NOMO-1 (cell line): ENCODE measurements around the gene ALG5.
A peak's percentile ranks its signal among the peaks of the same experiment; 100 is the strongest.

Experiments used
- DNase-seq, 2 experiments: peaks; one replicate each; lab custom pipeline; 2025; ENCODE audit not compliant: unreplicated experiment in 2 of 2; lab: John Stamatoyannopoulos, UW

Gene ALG5, protein sequence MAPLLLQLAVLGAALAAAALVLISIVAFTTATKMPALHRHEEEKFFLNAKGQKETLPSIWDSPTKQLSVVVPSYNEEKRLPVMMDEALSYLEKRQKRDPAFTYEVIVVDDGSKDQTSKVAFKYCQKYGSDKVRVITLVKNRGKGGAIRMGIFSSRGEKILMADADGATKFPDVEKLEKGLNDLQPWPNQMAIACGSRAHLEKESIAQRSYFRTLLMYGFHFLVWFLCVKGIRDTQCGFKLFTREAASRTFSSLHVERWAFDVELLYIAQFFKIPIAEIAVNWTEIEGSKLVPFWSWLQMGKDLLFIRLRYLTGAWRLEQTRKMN

DNA sequence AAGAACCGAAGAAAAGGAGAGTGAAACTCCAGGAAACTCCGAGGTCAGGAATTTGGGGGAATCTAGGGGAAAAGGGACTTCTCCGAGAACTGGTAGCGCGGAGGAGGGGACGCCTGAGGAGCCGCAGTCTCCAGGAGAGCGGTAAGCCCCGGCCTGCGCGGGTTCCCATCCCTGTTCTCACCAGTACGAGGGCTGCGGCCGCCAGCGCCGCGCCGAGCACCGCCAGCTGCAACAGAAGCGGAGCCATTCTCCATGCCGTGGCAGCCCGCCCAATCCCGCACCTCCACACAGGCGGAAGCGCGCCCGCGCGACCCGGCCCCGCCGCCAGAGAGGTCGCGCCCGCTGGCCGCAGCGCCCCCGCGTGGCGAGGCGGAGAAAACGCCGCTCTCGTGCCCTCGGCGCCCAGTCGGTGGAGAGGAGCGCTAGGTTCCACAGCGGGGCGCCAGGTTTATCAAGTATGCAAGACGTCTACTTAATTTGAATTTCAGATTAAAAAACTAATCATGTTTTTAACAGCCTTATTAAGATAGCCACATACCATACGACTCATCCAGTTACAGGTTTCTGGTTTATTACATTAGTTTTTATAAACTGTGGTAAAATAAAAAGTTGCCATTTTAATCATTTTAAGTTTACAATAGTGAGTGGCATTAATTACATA lies at the start of gene ALG5:
Gene ALG5 (minus strand): TSS at position 287 of the 661 bp plus-strand sequence. CDS start 40 bp downstream, at position 247.
- peak; percentile 78 to 91 for DNase-seq

DNA sequence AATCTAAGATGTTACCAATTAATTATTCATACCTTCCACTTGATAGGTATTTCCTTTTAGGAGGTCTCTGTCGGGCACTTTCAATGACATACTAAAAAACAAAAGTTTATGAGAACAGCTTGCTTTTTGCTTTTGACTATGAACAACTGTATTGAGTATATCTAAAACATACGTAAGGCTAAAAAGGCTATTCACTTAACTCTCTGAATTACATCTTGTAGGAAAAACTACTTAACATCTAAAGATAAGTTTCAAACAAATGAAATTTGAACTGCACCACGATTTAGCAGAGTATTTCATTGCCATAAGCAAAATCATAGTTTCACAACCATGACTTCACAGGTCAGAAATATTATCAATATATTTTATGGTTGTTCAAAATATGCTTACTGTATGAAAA lies 48.7 kb upstream of the ALG5 start:
- DNase-seq: no peak

DNA sequence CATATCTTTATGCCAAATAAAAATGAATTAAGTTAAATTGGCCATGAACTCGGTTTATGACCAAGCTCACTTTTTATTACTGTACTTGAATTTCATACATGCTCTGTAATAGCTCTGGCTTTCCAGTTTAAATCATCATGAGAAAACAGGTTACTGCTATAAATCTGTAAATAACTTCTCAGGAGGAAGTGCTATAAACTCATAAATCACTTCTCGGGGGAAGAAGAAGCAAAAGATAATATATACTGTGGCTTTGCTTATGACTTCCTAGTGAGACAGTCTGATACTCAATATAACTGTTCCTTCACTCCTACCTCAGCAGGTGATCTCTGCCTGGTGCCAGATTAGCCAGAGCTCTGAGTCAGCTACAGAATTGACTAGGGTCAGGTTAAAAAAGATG lies 47.9 kb upstream of the ALG5 start:
- DNase-seq: no peak

DNA sequence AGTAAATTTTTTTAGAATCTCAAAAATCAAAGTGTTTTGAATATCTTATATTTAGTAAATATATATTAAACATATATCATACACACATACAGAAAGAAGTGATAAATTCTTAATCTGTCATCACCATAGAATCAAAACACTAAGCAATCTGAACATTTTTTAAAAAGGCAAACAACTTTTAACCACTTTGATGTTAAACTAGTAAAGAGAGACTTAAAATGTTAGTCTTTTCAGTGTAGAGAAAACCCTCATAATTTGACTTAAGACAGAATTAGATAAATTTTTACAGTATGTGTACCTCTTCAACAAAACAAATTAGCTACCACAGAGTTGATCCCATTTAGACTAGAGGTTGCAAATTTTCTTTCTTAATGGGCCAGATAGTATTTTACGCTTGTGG lies 46.9 kb upstream of the ALG5 start:
- no peak for DNase-seq

DNA sequence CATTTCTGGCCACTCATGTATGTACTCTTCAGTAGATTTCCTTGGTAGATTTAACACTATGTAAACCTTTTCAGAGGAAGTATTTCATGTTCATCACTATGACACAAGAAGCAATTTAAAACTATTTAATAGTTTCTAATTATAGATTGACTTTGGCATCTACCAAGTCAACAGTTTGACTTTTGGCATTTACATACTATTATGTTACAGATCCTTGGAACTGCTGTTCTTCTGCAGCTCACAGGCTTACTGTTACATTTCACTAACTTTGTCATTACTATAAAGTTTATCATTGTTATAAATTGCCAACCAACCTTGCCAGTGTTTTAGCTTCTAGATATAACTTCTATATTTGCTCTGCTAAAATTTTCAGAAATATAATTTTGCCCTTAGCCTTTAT lies 41.6 kb upstream of the ALG5 start:
- DNase-seq: no peak

DNA sequence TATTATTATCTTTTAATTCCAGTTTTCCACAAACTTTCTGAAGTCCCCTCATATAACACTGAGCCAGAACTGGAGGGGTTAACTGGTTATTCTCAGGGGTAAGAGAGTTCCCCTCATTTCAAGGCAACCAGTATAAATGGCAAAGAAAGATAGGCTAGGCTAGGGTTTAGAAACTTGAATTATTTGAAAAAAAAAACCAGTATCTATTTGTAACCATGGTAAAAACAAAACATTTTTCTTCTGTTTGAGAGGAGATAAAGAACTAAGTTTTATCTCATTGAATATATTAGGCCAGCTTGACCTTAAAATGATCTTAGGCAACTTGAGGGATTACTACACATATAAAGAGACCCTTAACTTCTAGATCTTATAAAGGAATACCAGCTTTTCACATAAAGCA lies 40.8 kb upstream of the ALG5 start:
- peak in 1 of 2 experiments; percentile 2 for DNase-seq

DNA sequence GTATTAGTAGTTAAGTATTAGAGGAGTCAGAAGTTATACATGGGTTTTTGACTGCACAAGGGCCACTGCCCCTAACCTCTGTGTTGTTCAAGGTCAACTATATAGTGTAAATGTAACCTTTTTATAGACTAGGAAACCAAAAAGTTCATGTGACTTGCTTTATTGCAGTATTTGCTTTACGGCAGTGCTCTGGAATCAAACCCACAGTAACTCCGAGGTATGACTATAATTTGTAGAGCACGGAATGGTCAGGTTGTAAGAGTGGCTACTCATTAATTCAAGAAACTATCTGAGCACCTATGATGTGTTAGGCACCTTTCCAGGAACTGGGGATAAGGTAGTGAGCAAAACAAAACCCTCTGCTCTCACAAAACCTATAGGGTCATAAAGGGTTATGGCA lies 38.1 kb upstream of the ALG5 start:
- DNase-seq: no peak

DNA sequence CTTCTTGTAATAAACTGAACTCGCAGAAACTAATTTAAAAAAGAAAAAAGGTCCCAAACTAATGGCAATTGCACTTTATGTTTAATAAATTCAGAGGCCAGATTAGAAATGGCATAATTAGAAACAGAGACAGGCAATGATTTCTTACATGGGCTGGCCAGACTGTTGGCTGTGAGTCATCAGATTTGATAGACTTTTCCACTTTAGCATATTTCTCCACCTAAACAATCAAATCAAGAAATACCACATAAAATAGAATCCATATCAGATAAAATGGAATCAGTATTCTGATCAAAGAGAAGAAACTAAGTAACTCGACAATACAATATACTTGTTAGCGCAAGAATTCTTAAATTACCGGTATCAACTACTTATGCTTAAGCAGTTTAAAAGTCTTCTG lies 30.5 kb upstream of the ALG5 start:
- no peak for DNase-seq

DNA sequence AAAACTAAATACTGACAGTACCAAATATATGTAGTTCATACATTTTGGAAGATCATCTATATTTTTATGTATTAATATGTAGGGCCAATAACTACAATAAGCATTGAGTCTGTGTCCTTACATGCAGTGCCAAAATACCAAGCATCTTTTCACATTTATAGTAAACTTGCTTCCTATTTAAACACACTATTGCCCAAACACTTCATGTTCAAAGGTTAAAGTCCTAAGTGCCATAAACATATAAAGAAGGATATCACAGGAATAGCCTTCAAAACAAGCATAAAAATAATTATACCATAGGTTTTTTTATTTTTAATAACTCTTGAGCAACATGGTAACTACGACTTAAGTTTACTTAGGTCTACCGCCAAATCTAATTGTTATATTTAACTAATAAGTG lies 28.5 kb upstream of the ALG5 start:
- DNase-seq: no peak

DNA sequence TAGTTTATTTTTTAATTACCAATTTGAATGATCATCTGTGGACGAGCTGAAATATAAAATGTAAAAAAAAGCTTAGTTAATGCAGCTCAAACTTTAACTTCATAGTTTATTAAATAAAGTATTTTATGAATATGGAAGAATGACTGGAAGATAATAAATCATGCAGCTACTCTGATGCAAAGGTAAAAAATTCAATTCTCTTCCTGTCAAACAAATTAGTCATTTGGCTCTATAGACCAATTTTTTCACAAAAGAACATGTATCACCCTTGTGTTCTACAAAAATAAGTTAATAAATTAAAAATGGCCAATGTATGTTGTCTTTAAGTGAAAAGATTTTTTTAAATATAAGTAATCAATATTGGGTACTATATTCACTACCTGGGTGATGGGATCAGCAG lies 27.6 kb upstream of the ALG5 start:
- DNase-seq: no peak

DNA sequence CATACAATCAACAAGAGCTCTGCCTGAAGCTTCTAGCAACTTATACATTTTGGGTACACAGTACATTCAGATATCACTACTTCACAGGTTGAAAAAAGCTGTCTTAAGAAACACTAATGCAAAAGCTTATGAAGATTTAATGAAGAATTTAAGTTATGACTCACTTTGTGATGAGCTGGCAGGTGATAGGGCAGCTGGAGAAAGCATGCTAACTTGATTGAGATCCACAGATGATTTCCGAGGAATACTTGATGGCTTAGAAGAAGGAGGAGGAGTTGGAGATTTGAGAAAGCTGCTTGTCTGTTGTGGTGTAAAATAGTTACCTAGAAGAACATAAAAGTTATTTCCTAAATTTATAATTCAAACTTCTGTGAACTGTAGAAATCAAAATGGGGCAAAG lies 24.7 kb upstream of the ALG5 start:
- DNase-seq: no peak

DNA sequence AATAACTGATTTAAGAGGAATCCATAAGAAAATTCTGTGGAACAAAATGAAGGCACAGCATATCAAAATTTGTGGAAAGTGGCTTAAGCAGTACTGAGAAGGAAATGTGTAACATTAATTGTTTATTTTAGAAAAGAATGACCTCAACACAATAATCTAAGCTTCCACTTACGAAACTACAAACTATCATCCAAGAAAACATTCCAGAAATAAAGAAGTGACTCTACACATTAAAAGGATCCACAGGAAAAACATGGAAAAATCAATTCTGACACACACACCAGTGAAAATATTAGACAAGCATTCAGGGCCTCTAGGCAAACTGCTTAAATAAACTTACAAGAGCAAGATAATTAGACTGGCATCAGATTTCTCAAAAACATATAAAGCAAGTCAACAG lies 15.5 kb upstream of the ALG5 start:
- DNase-seq: no peak

DNA sequence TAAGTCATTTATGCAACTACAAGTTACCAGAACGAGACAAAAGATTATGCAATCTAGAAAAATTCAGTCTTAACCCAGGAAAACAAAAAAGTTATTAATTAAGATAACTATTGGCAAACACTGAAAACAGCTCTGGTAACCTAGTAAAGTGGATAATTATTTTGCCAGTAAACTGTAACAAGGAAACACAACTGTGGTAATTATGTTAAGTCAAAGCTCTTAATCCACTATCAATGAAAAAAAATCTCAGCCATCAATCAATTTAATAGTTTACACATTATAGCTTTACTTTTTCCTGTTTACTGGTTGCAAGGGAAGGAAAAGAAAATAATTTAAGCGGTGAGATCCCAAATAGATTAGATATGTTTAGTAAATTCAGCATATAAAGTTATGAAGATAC lies 12.6 kb upstream of the ALG5 start:
- DNase-seq: no peak

DNA sequence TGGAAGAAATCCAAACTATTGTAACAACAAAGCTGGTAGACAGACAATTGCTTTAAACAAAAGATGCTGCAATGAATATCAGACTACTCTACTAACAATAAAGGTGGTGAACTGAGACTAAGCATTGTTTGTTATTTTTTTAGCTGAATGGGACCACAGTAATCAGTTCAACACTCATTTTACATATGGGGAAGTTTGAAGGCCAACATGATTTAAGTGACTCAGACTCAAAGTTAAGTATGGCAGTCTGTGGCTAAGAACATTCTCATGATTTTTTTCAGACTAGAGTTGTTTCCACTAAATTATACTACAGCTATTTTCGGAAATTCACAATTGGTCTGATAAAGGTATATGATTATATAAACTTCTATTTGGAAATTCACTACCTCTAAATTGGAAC lies 11.9 kb upstream of the ALG5 start:
- DNase-seq: peak in 1 of 2 experiments; percentile 12

DNA sequence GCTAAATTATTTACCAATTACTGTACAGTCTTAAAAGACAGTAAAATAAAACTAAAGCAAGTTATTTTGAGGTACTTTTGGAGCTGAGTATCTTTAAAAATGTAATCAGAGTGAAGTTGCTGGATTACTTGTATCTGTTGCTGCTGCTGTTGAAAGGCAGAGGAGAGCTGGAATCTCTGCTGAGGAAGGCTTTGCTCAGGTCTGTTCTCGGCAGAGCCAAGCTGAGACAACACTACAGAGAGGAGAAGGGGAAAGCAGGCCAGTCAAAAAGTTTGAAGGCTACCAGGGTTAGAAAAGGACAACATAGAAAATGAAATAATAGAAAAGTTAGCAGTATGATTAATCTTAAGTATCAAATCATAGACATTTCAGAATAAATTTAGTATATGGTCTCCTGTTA lies 11.3 kb upstream of the ALG5 start:
- no peak for DNase-seq

DNA sequence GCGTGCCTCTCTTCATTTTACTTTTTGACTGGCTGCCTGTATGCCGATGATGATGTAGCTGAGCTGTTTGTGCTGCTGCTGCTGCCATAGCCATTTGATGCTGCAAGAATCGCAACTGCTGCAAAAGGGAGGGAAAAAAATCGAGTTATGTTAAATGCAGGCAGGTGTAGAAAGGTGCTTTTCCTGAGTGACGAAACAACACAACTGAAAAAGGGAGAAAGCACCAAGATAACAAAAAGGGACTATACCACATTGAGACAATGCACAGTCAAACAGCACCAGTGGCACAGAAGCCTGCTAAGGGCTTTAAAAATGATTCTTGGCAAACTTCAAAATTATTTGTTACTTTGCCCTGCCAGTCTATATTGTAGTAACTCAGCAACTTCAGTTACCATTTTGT lies 10.6 kb upstream of the ALG5 start:
- DNase-seq: no peak

DNA sequence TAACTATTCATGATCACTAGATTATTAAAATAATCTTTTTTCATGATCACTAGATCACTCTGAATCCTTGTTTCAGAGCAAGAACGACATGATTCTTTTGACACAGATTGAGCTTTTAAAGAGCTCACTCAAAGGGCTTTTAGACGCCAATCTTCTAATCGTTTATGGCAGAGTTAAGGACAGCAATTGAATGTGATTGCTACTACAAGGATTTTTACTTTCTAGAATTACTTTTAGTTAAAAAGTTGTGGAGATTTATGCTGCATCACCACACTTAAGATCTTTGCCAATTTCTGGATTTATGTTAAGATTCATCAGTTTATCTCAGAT lies 2.7 kb upstream of the ALG5 start:
- no peak for DNase-seq

DNA sequence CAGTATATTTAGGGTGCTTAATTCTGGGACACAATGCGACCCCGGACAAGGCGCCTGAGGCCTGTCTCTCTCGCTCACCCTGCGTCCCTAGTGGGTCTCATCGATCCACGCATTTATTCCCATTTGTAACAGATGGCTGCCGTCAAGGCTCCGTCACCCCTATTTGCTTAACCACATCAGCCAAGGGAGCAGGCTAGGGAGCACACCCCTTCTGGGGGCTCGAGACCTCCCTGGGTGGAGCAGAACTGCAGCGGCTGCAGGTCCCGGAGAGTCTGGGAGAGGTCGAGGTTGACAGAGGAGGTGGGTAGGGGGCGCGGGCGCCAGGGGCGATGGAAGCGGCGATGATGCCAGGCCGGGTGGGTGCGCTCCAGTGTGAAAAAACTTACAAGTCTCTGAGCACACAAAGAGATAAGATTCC lies 507 bp downstream of the ALG5 start:
- no peak for DNase-seq

DNA sequence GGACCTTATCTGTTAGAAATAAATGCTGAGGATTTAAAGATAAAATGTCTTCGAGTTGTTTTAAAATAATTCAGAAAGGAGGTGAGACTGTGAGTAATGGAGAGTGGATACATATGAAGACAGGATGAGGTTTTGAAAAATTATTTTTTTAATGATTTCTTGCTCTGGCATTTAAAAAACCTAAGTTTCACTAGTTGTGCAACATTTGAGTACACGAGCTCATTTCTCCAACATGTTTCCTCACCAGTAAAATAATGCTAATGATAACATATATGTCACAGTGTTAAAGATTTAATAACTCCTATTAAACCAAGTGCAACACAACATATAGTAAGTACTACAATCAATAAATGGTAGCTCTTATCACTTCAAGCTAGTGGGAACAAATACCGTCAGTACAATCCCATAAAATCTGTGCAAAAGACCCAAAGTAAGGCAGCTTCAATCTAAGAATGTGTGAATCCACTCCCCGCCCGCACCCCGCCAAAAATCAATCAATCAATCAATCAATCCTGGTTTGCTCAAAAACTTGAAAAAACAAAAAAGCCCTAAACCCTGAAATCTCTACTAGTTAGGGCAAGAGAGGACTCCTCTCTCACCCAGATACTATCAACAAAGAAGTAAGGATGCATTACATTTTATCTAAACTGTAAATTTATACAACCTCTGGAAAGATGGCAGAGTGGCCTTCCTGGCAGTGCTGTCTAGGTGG lies 1.3 kb downstream of the ALG5 start:
- DNase-seq: peak in 1 of 2 experiments; percentile 15

DNA sequence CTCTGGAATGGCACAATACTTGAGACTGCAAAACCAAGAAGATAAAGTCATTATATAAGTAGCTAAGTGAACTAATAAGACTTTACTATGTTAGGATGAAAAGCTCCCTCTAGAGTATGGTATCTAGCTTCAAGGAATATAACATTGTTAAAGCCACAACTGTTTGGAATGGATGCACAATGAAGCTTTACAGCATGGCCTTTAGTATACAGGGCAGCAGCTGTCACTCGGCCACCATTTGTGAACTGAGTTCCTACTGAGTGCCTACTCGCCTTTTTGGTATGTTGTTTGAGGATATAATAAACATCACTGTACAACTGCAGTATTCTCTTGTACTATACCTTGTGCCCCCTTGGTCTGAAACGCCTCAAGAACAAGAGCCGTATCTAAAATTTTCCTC lies 6.8 kb downstream of the ALG5 start:
- DNase-seq: no peak

DNA sequence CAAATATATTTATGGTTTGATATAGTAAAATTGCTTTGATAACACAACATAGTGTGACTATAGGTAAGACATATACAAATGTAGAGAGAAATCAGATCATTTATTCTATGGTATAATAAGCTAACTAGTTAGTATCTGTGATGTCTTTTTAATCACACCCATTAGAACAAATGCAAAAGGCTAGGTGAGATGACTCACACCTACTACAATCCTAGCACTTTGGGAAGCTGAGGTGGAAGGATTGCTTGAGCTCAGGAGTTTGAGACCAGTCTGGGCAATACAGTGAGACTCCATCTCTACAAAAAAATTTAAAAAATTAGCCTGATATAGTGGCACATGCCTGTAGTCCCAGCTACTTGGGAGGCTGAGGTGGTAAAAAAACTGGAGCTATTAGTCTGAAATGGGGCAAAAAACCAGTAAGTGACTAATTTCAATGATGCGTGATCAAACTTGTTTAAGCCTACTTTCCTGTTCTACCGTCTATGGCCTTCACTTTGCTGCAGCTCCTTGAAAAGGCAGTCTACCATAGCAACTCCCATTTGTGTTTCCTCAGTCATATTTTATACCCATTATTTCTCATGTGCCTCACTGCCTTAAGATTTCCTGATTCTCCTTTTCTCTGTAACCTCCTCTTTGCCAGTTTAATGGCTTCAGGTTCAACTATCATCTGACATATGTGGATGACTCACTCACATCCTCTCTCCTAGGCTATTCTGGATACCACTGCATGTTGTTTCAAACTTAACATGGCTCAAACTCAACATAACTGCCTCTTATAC lies 12.5 kb downstream of the ALG5 start:
- no peak for DNase-seq
